Spleen (tissue), 7 donors: ENCODE results near the gene SF3B1.

Experiments
- CTCF ChIP-seq, 11 experiments: fragments of 200-600 bp in 7 of 11; fragments of 450-650 bp in 4 of 11; sonication (generic) in 4 of 11; IDR thresholded peaks in 8 of 11; conservative IDR thresholded peaks in 3 of 11; 1 replicate in 7 of 11; 2 replicates in 4 of 11; pipeline versions ENCODE4 v1.4.0 to v1.8.0; 2016 to 2021; ENCODE audit warnings: antibody characterized with exemption in 11 of 11, inconsistent platforms in 4 of 11, mild to moderate bottlenecking in 1 of 11
- POLR2A ChIP-seq, 3 donors: fragments of 450-650 bp; IDR thresholded peaks; one replicate each; pipeline ENCODE4 v1.5.1; 2017; ENCODE audit warnings: antibody characterized with exemption in 3 of 3, mild to moderate bottlenecking in 1 of 3
- POLR2AphosphoS5 ChIP-seq, 3 donors: sonication (generic); formaldehyde crosslinking; IDR thresholded peaks; one replicate each; pipeline ENCODE4 v1.5.1; 2017; ENCODE audit warnings: antibody characterized with exemption in 3 of 3
- donor health status: DM: no; HTN: no; CAD: no; lungs with moderate emphysema.
- donor health status: DM: no; HTN: no; CAD: no.
- donor health status: DM: no; HTN: no; CAD: no.

- TF ChIP-seq POLR2A (IDR thresholded peaks at IDR 0.05) = no peak
- TF ChIP-seq CTCF (IDR thresholded peaks at IDR 0.05 in 8 of 11, conservative IDR thresholded peaks at IDR 0.05 in 3 of 11) = no peak
- no peak for TF ChIP-seq POLR2AphosphoS5 (IDR thresholded peaks at IDR 0.05)
These were observed 29.2 kb downstream of the SF3B1 start for GRCh38 chr2:197405582-197405981.
